ENCODE results near the gene ARHGEF19. TPM values are rescaled to one million over a fixed set of nuclear protein-coding genes. Genes with fewer than 3 reads are reported as not detected.

The ARHGEF19 gene
- total RNA-seq, 1 donor from 2014 or later: 8.5 TPM

DNA sequence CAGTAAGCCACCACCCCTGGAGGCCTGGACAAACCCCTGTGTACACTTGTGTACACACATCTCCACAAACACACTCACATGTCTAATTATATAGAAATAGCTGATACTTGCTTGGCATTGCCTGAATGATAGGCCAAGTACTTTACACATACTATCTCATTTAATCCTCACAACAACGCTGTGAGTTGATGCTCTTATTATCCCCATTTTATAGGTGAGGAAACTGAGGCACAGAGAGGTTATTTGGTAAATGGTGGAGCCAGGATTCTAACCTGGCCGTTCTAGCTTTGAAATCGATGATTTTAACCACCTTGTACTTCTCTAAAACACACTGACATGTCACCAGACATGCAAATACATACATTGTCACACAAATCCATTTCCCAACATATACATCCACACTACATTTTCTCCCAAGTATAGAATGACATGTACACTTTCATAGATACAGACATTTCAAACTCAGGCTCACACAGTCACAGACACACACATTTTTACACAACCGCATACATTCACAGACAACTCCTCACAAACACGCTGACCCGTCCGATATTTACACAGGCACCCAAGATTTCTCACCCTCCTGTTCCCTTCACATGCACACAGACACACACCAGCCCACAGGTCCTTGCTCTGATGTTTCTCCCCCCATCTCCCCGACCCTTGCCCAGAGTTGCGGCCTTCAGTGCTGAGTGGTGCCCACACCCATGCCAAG lies 3.2 kb downstream of the ARHGEF19 start:
- Mint-ChIP-seq H3K4me3 (no peak overlapping the region), H3K27me3 (peaks cover 10% of the 10 kb centered on the region), H3K4me1 (peaks cover 6% of the 10 kb centered on the region), H3K27ac (no peak overlapping the region), H3K36me3 (ENCODE audit: low read depth) (no peaks in the 10 kb centered on the region), H3K9me3 (no peaks in the 10 kb centered on the region)
- intact Hi-C loops (cut with micrococcal nuclease): no loop called here
- DNase-seq: no peak

DNA sequence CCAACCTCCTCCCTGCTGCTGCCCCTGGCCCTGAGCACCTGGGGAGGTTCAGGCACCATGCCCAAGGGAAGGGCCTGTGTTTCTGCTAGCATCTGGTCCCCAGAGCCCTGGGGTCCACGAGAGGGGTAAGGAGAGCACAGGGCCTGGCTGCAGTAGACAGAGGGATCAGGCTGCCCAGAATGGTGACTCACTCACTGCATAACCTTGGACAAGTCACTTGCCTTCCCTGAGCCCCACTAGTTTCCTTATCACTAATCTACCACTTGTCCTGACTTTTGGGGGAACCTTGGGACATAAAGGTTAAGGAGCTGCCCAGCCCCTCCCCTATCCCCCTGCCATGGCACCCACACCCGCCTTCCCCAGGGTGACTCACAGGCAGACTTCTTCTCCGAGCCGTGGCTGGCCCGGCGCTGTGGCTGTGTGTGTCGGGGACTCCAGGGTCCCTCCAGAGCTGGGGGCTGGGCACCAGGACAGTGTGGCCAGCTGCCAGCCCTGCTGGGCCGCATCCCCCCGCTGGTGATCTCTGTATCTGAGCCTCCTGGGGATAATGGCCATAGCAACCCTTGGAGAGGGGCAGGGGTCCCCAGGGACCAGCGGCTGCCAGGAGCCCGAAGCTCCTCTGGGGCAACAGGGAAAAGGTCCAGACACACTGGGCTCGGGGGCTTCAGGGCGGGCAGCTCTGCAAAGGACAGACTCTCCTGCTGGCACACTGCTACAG lies 4.0 kb downstream of the ARHGEF19 start:
- no peak for DNase-seq
- Mint-ChIP-seq H3K27ac (peak overlapping the region; percentile 35), H3K9me3 (no peaks in the 10 kb centered on the region), H3K4me1 (peaks cover 6% of the 10 kb centered on the region), H3K4me3 (peak overlapping the region; percentile 31), H3K27me3 (peaks cover 9% of the 10 kb centered on the region), H3K36me3 (ENCODE audit: low read depth) (peaks cover 2% of the 10 kb centered on the region)
- intact Hi-C loops (cut with micrococcal nuclease): no loop called here

DNA sequence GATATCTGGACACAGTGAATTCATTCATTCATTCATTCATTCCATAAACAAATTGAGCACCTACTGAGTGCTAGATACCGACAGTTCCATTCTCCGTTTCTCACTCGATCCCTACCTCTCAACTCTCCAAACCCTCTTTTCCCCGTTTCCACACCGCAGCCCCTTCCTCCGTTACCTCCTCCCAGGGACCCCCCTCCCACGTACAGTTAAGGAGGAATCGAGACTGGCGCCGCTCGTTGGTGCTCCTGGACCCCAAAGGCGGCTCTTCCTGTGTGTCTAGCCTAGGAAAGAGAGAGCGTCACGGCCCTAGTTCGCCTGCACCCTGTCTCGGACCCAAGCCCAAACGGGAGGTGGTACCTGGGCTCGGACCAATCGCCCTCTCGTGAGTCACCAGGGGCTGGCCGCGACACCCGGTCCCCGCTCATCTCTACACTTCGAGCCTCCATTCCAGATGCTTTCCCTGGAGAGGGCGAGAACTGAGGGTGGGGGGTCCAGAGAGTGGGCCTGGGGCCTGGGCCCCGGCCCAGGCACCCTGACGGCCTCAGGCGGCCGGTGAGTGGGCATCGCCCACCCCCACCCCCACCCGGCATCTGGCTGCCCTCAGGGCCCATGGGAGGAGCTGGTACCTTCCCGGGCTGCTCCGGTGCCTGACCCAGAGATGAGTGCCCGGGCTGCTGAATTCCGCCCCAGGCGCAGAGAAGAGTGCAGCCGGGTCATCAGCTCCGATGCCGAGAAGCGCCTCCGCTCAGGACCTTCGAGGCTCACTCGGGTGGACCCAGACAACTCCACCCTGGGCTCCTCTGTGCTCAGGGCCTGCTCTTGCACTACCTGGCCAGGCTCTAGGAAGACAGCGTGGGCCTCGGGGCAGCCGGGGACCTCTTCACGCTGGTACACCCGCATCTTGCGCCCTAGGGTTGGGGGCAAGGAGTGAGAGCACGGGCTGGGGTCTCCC lies 4.9 kb downstream of the ARHGEF19 start:
- Mint-ChIP-seq H3K4me3 (peak overlapping the region; percentile 89), H3K4me1 (peaks cover 6% of the 10 kb centered on the region), H3K27me3 (peaks cover 3% of the 10 kb centered on the region), H3K9me3 (no peaks in the 10 kb centered on the region), H3K27ac (peak overlapping the region; percentile 97), H3K36me3 (ENCODE audit: low read depth) (peaks cover 2% of the 10 kb centered on the region)
- intact Hi-C loops (cut with micrococcal nuclease): loop anchor here (1.0 to 2.0 kb wide), 4 partner anchors 10 to 681 kb away; partner anchors contain the start of genes DNAJC16, FBXO42 and SZRD1
- peak; percentile 72 for DNase-seq

DNA sequence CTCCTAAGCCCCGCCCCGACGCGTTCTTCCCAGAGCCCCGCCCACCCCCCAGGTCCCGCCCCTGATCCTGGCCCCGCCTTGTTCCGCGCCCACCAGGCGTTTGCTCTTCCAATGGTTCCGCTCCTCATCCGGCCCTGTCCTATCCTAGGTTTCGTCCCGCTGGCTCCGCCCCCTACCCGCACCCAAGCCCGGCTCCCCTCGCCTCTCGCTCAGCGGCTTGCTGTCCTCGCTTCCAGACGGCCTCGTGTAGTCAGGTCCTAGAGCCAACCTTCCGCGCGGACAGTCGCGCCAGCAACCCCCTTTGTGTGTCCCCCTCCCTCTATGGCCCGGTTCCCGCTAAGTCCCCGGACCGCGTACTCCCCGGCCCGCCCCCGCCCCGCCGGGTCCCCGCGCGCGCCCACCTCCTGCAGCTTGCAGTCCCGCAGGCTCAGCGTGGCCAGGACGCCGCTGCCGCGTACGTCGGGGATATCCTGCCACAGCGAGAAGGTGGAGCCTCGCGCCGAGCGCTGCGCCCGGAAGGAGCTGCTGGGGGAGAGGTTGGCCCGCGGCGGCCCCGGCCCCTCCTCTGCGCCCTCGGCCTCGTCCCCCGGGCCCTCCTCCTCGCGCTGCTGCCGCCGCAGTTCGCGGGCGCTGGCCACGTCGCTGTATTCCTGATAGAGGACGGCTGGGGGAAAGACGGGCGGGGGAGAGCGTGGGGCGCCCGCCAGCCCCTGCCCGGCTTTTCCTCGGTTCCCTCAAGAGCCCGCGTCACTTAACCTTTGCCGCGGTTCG lies 5.7 kb downstream of the ARHGEF19 start:
- Mint-ChIP-seq H3K27me3 (peaks cover 3% of the 10 kb centered on the region), H3K4me1 (peaks cover 6% of the 10 kb centered on the region), H3K9me3 (no peaks in the 10 kb centered on the region), H3K4me3 (peak overlapping the region; percentile 89), H3K36me3 (ENCODE audit: low read depth) (peaks cover 2% of the 10 kb centered on the region), H3K27ac (peak overlapping the region; percentile 97)
- DNase-seq: peak; percentile 98
- intact Hi-C loops (cut with micrococcal nuclease): loop anchor here (1.0 to 2.0 kb wide), 6 partner anchors 11 to 680 kb away; partner anchors contain the start of genes CPLANE2, DNAJC16, FBXO42 and SZRD1

DNA sequence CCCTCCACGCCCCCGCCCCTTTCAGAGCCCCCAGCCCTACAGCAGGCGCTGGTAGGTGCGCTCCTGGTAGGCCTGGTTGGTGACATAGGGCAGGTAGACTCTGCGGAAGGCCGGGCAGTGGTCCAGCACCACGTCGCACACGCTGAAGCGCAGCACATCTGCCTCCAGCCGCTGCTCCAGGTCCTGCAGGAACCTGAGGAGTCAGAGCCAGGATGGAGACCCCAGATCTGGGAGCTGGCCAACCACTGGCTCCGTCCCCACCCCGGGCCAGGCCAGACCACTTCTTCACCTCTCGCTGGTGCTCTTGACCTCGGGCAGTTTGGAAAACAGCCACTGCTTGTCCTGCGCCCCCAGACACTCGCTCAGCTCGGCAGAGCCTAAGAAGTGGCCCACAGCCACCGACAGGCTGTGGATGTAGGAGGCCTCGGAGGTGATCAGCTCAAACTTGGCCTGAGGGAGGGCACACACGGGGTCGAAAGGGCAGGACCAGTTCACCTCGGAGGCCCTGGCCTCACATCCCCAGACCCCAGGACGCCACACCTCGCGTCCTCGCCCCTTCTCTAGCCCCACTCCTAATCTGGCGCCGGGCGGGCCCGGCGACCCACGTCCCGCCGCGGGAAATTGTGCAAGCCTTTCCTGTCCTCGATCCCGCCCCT lies 6.4 kb downstream of the ARHGEF19 start:
- H3K4me1 Mint-ChIP-seq: peaks cover 6% of the 10 kb centered on the region
- H3K36me3 Mint-ChIP-seq (ENCODE audit: low read depth): peaks cover 2% of the 10 kb centered on the region
- H3K9me3 Mint-ChIP-seq: no peaks in the 10 kb centered on the region
- intact Hi-C loops (cut with micrococcal nuclease): loop anchor here (1.0 to 2.0 kb wide), 5 partner anchors 31 to 679 kb away; partner anchors contain the start of genes CPLANE2, DNAJC16, FBXO42 and SZRD1
- H3K4me3 Mint-ChIP-seq: peak overlapping the region; percentile 89
- DNase-seq: no peak
- no peaks in the 10 kb centered on the region for H3K27me3 Mint-ChIP-seq
- peak overlapping the region; percentile 97 for H3K27ac Mint-ChIP-seq

DNA sequence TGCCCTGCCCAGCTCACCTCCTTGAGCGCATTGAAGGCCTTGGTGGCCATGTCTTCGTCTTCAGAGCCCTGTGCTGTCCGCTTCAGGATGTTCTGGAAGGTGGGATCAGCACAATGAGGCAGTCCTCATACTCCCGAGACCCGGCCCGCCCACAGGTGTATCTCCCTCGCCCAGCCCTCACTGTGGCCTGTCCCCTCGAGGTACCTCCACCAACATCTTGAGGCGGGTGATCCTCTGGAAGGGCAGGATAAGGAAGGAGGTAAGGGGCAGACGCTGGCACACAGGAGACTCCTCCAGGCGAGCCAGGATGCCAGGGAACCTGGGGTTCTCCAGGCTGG lies 7.1 kb downstream of the ARHGEF19 start:
- H3K4me3 Mint-ChIP-seq: no peak overlapping the region
- H3K36me3 Mint-ChIP-seq (ENCODE audit: low read depth): peaks cover 2% of the 10 kb centered on the region
- intact Hi-C loops (cut with micrococcal nuclease): no loop called here
- no peaks in the 10 kb centered on the region for H3K27me3 Mint-ChIP-seq
- no peak for DNase-seq
- H3K4me1 Mint-ChIP-seq: peaks cover 6% of the 10 kb centered on the region
- no peaks in the 10 kb centered on the region for H3K9me3 Mint-ChIP-seq
- H3K27ac Mint-ChIP-seq: no peak overlapping the region

DNA sequence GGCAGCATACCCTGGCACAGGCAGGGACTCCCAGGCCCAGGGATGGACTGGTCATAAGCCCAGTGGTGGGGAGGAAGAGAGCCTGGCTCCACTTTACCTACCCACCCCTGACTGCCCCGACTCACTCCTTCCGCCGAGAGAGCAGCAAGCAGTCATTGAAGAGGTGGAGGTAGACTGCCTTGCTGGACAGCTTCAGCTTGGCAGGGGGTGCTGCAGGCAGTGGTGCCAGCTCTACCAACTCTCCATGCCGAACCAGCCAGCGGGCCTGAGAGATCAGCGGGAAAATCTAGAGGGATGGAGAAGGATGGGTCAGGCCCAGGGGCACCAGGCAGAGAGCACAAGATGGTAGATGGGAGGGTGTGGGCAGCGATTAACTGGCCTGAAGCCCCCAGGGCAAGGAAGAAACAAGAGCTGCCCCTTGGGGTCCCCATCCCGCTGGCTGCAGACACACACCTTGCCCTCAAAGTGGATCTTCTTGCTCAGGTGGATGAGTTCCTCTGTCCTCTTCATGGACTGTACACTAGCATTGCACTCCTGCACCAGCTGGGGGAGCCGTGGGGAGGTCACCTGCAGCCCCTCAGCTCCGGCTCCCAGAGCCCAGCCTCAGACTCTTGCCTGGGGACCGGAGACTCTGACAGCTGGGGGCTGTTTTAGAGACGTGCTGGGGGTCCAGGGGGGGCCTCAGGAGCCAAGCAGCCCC lies 7.7 kb downstream of the ARHGEF19 start:
- Mint-ChIP-seq H3K36me3 (ENCODE audit: low read depth) (peaks cover 2% of the 10 kb centered on the region), H3K4me1 (peaks cover 8% of the 10 kb centered on the region), H3K9me3 (no peaks in the 10 kb centered on the region), H3K4me3 (peak overlapping the region; percentile 45), H3K27me3 (no peaks in the 10 kb centered on the region), H3K27ac (no peak overlapping the region)
- intact Hi-C loops (cut with micrococcal nuclease): no loop called here
- peak; percentile 81 for DNase-seq

DNA sequence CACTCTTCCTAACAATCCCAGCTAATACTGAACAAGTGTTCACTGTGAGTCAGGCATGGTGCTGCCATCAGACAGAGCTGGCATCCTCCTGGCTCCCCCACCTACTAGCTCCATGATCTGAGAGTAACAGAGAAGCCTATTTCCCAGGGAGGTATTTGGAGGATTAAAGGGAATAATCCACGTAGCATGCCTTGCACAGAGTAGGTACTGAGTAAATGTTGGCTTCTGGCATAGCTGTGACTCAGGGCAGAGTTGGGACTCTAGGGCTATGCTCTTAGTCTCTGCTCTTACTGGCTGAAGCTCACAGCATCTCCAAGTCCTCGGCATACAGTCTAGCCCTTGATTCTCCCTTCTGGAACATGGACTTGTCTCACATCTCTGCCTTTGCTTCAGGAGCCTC lies 8.2 kb downstream of the ARHGEF19 start:
- Mint-ChIP-seq H3K4me1 (peaks cover 11% of the 10 kb centered on the region), H3K27ac (no peak overlapping the region), H3K27me3 (no peaks in the 10 kb centered on the region), H3K9me3 (no peaks in the 10 kb centered on the region), H3K36me3 (ENCODE audit: low read depth) (peaks cover 2% of the 10 kb centered on the region), H3K4me3 (no peak overlapping the region)
- no peak for DNase-seq
- intact Hi-C loops (cut with micrococcal nuclease): no loop called here

DNA sequence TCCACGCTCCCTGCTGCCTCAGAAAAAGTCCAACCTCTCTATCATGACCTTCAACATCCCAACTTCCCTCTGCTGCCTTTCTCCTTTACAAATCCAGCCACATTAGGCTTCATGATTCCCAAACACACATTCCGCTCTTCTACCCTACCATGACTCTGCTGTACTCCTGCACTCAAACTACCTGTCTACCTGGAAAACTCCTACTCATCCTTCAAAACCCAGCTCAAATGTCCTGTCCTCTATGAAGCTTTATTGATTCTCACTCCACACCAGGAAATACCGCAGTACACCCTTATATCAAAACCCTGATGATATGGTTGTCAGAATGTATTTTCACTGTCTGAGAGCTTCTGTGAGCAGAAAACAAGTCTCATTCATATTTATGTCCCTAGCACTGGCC lies 8.9 kb downstream of the ARHGEF19 start:
- no peaks in the 10 kb centered on the region for H3K27me3 Mint-ChIP-seq
- H3K4me1 Mint-ChIP-seq: peaks cover 17% of the 10 kb centered on the region
- intact Hi-C loops (cut with micrococcal nuclease): no loop called here
- DNase-seq: no peak
- no peak overlapping the region for H3K4me3 Mint-ChIP-seq
- no peak overlapping the region for H3K27ac Mint-ChIP-seq
- H3K9me3 Mint-ChIP-seq: no peaks in the 10 kb centered on the region
- peaks cover 2% of the 10 kb centered on the region for H3K36me3 Mint-ChIP-seq (ENCODE audit: low read depth)

DNA sequence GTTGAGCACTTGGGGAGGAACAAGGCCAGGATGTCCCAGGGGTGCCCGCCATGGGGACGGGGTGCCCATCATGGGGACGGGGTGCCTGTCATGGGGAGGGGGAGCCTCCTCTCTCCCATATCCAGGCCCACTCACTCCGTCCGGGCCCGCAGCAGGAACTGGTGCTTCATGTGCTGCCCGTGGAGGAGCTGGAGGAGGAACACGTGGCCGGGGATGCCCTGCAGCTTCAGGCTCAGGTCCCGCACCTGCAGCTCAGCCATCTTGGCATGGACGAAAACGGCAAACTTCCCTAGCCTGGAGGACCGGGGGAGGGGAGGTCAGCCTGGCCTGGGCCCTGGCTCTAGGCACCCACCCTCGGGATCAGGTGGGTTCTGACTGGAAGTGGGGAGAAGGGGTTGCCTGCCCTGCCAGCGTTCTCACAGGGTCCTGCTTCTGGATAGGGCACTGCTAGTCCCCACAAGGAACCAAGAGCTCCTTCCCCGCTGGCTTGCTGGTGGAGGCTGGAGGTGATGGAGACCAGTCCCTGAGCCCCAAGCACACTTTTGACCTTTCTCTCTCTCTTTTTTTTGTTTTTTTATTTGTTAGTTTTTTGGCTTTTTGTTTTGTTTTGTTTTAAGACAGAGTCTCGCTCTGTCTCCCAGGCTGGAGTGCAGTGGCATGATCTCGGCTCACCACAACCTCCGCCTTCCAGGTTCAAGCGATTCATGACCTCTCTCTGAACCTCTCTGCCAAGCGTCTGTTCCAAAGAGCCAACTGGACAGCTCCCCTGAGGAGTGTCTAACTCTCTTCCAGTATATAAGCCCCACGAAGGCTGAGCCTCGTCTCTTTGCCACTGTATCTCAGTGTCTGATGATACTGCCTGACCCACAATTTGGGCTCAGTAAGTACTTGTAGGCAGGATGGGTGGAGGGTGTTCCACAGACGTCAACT lies 9.9 kb downstream of the ARHGEF19 start:
- Mint-ChIP-seq H3K27ac (no peak overlapping the region), H3K4me1 (peaks cover 17% of the 10 kb centered on the region), H3K4me3 (no peak overlapping the region), H3K9me3 (no peaks in the 10 kb centered on the region), H3K27me3 (no peaks in the 10 kb centered on the region), H3K36me3 (ENCODE audit: low read depth) (peaks cover 2% of the 10 kb centered on the region)
- intact Hi-C loops (cut with micrococcal nuclease): no loop called here
- no peak for DNase-seq

DNA sequence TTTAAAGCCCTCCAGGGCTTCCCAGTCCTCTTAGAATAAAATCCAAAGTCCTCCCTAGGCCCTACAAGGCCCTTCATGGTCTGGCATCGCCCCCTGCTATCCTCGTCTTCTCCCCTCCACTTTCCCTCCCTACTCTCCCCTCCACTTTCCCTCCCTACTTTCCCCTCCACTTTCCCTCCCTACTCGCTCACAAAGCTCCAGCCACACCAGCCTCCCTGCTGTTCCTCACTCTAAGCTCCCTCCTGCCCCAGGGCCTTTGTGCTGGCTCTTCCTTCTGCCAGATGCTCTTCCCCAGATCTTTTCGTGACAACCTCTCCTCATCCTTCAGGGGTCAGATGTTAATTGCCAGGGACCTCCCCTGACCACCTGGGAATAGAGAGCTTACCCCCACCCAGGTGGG lies 12.8 kb downstream of the ARHGEF19 start:
- no peaks in the 10 kb centered on the region for H3K9me3 Mint-ChIP-seq
- H3K4me3 Mint-ChIP-seq: no peak overlapping the region
- no peaks in the 10 kb centered on the region for H3K27me3 Mint-ChIP-seq
- H3K36me3 Mint-ChIP-seq (ENCODE audit: low read depth): peaks cover 2% of the 10 kb centered on the region
- intact Hi-C loops (cut with micrococcal nuclease): no loop called here
- no peak for DNase-seq
- H3K4me1 Mint-ChIP-seq: peaks cover 11% of the 10 kb centered on the region
- H3K27ac Mint-ChIP-seq: no peak overlapping the region

DNA sequence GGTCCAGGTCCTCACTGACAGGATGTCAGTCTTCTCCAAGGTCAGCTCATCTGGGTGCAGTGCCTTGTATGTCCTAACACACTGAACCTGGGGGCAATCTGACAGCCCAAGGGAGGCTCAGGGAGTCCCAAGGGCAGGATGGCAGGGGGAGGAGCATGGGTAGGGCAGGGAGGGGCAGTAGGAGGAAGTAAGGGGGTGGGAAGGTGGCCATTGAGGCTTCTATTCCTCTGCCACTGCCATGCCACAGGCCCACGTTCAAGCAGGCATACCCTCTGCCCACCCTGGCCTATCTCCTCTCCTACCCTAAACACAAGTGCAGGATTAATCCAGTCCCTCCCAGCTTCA lies 13.3 kb downstream of the ARHGEF19 start:
- Mint-ChIP-seq H3K27me3 (peaks cover 2% of the 10 kb centered on the region), H3K27ac (no peak overlapping the region), H3K9me3 (no peaks in the 10 kb centered on the region), H3K36me3 (ENCODE audit: low read depth) (peaks cover 2% of the 10 kb centered on the region), H3K4me1 (peaks cover 11% of the 10 kb centered on the region), H3K4me3 (no peak overlapping the region)
- DNase-seq: no peak
- intact Hi-C loops (cut with micrococcal nuclease): no loop called here

Data from activated CD4-positive, alpha-beta T cell treated with anti-CD3 and anti-CD28 coated beads, Interleukin-2, amount 10 ng/mL, durations not matched to agents 24 days and 14 days (primary cell).